22Rv1 (cell line): Measurements from ENCODE around the gene GLP1R.

Experiments used
- CTCF ChIP-seq: fragments of 450-650 bp; IDR thresholded peaks from 2 replicates; pipeline ENCODE4 v1.5.1; 2017; ENCODE audit warnings: mild to moderate bottlenecking
- ZFX ChIP-seq: fragments of 450-650 bp; IDR thresholded peaks from 2 replicates; pipeline ENCODE4 v1.6.1; 2017; ENCODE audit warnings: antibody characterized with exemption, borderline replicate concordance

- no peak for TF ChIP-seq CTCF
- no peak for TF ChIP-seq ZFX
Observed at GRCh38 chr6:39059496-39060310, 11.1 kb downstream of the GLP1R start.
